Measurements from ENCODE around the gene TRIM28.

TRIM28 gene

DNA sequence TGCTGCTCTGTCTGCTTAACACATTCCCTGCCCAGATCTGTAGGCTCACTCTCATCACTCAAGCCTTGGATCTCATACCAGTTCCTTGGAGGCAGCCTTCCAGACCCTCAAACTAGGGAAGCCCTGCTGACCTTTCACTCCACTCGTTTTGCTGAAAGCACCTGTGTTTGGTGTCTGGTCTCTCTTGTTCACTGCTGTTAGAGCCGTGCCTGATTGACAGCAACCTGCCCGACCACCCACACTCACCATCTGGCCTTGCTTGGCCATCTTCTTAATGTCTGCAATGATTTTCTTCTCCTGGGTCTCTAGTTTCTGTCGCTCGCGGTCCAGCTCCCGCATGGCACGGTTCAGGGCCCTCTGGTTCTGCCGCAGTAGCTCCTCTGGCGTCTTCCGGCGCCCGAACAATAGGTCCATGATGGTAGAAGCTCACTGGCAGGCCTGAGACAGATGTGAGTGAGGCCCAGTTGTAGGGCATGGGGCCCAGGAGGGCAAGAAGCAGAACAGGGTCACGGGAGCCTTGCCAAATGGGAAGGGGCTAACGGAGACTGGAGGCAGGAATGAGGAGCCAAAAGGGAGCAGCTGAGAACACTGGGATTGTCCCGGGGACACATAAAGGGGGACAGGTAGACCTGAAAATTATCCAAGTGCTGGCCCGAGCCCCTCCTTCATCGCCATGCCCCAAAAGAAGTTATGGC lies 10.1 kb downstream of the TRIM28 start:
- Histone ChIP-seq H3K9me3 (no peaks in the 10 kb centered on the region), H3K27me3 (no peaks in the 10 kb centered on the region), H3K4me3 (ENCODE audit: low read depth, low read length) (peak overlapping the region; percentile 88), H3K36me3 (peaks cover 53% of the 10 kb centered on the region), H3K4me1 (peaks cover 4% of the 10 kb centered on the region)
- no peak for DNase-seq
- TF ChIP-seq CTCF (IDR thresholded peaks at IDR 0.05; ENCODE audit: low read depth, low read length), result no peak

- Histone ChIP-seq H3K4me3 (ENCODE audit: low read depth, low read length) (peak within 1 kb of the TSS; percentile 88), H3K36me3 (peaks cover 45% of the 10 kb centered on the region), H3K27me3 (no peaks in the 10 kb centered on the region), H3K4me1 (peaks cover 5% of the 10 kb centered on the region), H3K9me3 (no peaks in the 10 kb centered on the region)
- TF ChIP-seq CTCF (IDR thresholded peaks at IDR 0.05; ENCODE audit: low read depth, low read length), result no peak
- peak; percentile 99 for DNase-seq
These were observed 10.9 kb downstream of the TRIM28 start, which contains the start of gene CHMP2A for GRCh38 chr19:58554494-58555368. Gene CHMP2A (minus strand): TSS chr19:58555105. CDS start chr19:58554212, 893 bp downstream.

DNA sequence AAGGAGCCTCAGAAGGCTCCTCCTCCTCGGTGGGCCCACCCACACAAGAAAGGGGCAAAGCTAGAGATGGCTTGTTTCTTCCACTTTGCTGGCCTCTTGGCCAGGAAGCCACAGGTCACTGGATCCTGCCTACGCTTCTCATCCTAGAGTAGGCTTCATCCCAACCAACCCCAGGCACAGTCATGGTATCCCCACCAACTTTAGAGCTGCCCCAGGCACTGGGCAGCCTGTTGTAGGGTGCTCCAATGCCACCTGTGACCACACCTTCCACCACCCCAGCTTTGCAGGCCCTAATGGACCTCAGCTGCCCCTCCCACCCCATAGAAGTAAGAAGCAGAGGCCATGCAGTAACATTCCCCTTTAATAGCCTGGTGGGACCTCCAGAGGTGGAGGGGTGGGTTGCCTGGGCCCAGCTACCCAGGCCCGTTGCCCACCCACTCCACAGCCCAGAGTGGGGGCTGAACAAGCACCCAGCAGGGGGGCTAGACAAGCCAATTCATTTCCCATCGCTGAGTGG lies 11.6 kb downstream of the TRIM28 start:
- H3K4me3 ChIP-seq (ENCODE audit: low read depth, low read length), result peak overlapping the region; percentile 88
- DNase-seq, result no peak
- H3K4me1 ChIP-seq, result peaks cover 8% of the 10 kb centered on the region
- no peaks in the 10 kb centered on the region for H3K27me3 ChIP-seq
- H3K9me3 ChIP-seq, result no peaks in the 10 kb centered on the region
- no peak for TF ChIP-seq CTCF (IDR thresholded peaks at IDR 0.05; ENCODE audit: low read depth, low read length)
- H3K36me3 ChIP-seq, result peaks cover 38% of the 10 kb centered on the region

DNA sequence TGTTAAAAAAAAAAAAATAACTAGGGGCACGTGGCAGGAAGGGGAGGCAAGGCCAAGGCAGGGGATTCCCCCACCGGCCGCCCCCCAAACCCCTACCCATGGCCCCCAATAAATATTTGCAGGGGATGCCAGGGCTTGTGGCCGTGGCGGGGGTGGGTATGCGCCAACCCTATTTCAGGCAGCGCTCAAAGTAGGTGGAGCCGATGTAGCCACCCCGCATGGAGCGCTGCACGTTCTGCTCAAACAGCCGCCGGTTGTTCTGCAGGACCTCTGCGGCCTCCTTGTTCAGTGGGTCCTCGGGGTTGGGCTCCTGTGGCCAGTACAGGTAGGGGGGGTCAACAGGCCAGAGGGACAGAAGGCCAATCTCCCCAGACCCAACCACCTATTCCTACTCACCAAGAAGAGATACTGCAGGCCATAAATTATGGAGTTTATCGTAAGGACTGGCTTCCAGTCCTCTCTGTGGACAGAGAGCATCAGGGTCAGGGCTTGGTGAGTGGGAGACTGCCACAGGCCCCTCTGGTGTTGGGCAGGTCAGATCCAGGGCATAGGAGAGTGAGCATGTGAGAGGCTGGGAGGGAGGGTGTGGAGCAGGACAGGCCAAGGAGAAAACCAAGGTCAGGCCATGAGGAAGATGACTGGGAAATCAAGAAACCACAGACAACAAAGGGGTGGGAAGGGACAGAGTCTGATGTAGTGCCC lies 12.2 kb downstream of the TRIM28 start:
- Histone ChIP-seq H3K4me3 (ENCODE audit: low read depth, low read length) (no peak overlapping the region; the same call in 1 of the 2 replicates), H3K27me3 (no peaks in the 10 kb centered on the region), H3K36me3 (peaks cover 32% of the 10 kb centered on the region), H3K9me3 (no peaks in the 10 kb centered on the region), H3K4me1 (peaks cover 8% of the 10 kb centered on the region)
- no peak for TF ChIP-seq CTCF (IDR thresholded peaks at IDR 0.05; ENCODE audit: low read depth, low read length)
- no peak for DNase-seq

- H3K4me1 ChIP-seq, result peaks cover 8% of the 10 kb centered on the region
- DNase-seq, result no peak
- TF ChIP-seq CTCF (IDR thresholded peaks at IDR 0.05; ENCODE audit: low read depth, low read length), result no peak
- H3K9me3 ChIP-seq, result no peaks in the 10 kb centered on the region
- H3K27me3 ChIP-seq, result no peaks in the 10 kb centered on the region
- peaks cover 25% of the 10 kb centered on the region for H3K36me3 ChIP-seq
- H3K4me3 ChIP-seq (ENCODE audit: low read depth, low read length), result peak overlapping the region; percentile 99
These were observed 12.9 kb downstream of the TRIM28 start for GRCh38 chr19:58556622-58557220.

Measured in BE2C (cell line).